WTC11 (cell line): ENCODE results near the gene PKP2. TPM values are rescaled to one million over a fixed set of nuclear protein-coding genes. Genes with fewer than 3 reads are reported as not detected.

ENCODE experiments used
- ATAC-seq: fragments of 200-7000 bp; cut with Tn5 transposase; 2 replicates; pipeline ENCODE4 v1.10.0; 2021; ENCODE audit warnings: mild to moderate bottlenecking, moderate library complexity
- CTCF ChIA-PET: fragments of 300-600 bp; sonication (Branson Sonifier 250); formaldehyde crosslinking; loops from one replicate; lab custom pipeline; 2021; ENCODE audit warnings: antibody characterized with exemption; lab: Charles Lee
- POLR2A ChIA-PET: fragments of 350-600 bp; sonication (Branson Sonifier 250); formaldehyde crosslinking; loops from one replicate; lab custom pipeline; 2021; ENCODE audit warnings: antibody characterized with exemption; lab: Charles Lee
- DNase-seq: peaks from one replicate; pipeline ENCODE4 v3.0.0; 2021; ENCODE audit warnings: low spot score
- H3K27ac Mint-ChIP-seq: 2 replicates; pipeline ENCODE4 v1.8.0; 2021; ENCODE audit warnings: mixed read lengths
- H3K27me3 Mint-ChIP-seq: 2 replicates; pipeline ENCODE4 v1.8.0; 2021; ENCODE audit warnings: low read depth, mild to moderate bottlenecking, moderate library complexity, mixed read lengths
- H3K36me3 Mint-ChIP-seq: 2 replicates; pipeline ENCODE4 v1.8.0; 2021; ENCODE audit warnings: mixed read lengths
- H3K4me1 Mint-ChIP-seq: 2 replicates; pipeline ENCODE4 v1.8.0; 2022; ENCODE audit warnings: mixed read lengths
- H3K4me3 Mint-ChIP-seq: 2 replicates; pipeline ENCODE4 v1.8.0; 2021; ENCODE audit warnings: mild to moderate bottlenecking, moderate library complexity, mixed read lengths
- H3K9me3 Mint-ChIP-seq: 2 replicates; pipeline ENCODE4 v1.8.0; 2021; ENCODE audit warnings: mixed read lengths
- E2F5 ChIP-seq: sonication (generic); formaldehyde crosslinking; IDR thresholded peaks from 2 replicates; pipeline ENCODE4 v1.8.1; 2022; ENCODE audit warnings: mild to moderate bottlenecking, moderate library complexity, missing genetic modification reagents
- ELF4 ChIP-seq: sonication (generic); formaldehyde crosslinking; IDR thresholded peaks from 2 replicates; pipeline ENCODE4 v1.8.1; 2022; ENCODE audit warnings: low read depth, mild to moderate bottlenecking, moderate library complexity, missing genetic modification reagents
- EMX1 ChIP-seq: fragments of 250-450 bp; sonication (Bioruptor Pico); IDR thresholded peaks from 2 replicates; pipeline ENCODE4 v1.8.0; 2021; ENCODE audit warnings: mild to moderate bottlenecking
- ERG ChIP-seq: fragments of 250-450 bp; sonication (Bioruptor Pico); IDR thresholded peaks from 2 replicates; pipeline ENCODE4 v1.8.0; 2021; ENCODE audit warnings: mild to moderate bottlenecking
- FOXK1 ChIP-seq: sonication (generic); formaldehyde crosslinking; IDR thresholded peaks from 2 replicates; pipeline ENCODE4 v1.8.0; 2022; ENCODE audit warnings: mild to moderate bottlenecking, moderate library complexity, missing genetic modification reagents
- GABPB1 ChIP-seq: sonication (generic); formaldehyde crosslinking; IDR thresholded peaks from 2 replicates; pipeline ENCODE4 v1.8.1; 2023; ENCODE audit warnings: mild to moderate bottlenecking, missing genetic modification reagents
- GRHL2 ChIP-seq: fragments of 250-450 bp; sonication (Bioruptor Pico); IDR thresholded peaks from 2 replicates; pipeline ENCODE4 v1.8.0; 2022; ENCODE audit warnings: mild to moderate bottlenecking, moderate library complexity; ENCODE audit not compliant: insufficient replicate concordance, severe bottlenecking
- KAT7 ChIP-seq: sonication (generic); formaldehyde crosslinking; IDR thresholded peaks from 2 replicates; pipeline ENCODE4 v1.8.1; 2023; ENCODE audit warnings: missing genetic modification reagents, mild to moderate bottlenecking, borderline replicate concordance
- MYBL2 ChIP-seq: sonication (generic); formaldehyde crosslinking; IDR thresholded peaks from 2 replicates; pipeline ENCODE4 v1.8.1; 2023; ENCODE audit warnings: mild to moderate bottlenecking, moderate library complexity, missing genetic modification reagents
- NR1H2 ChIP-seq: sonication (generic); formaldehyde crosslinking; IDR thresholded peaks from 2 replicates; pipeline ENCODE4 v1.9.0; 2021; ENCODE audit warnings: mild to moderate bottlenecking, moderate library complexity, missing genetic modification reagents
- PRDM15 ChIP-seq: sonication (generic); formaldehyde crosslinking; IDR thresholded peaks from 2 replicates; pipeline ENCODE4 v1.8.0; 2022; ENCODE audit warnings: missing genetic modification reagents
- SMAD3 ChIP-seq: sonication (generic); formaldehyde crosslinking; IDR thresholded peaks from 2 replicates; pipeline ENCODE4 v1.8.0; 2022; ENCODE audit warnings: missing genetic modification reagents, mild to moderate bottlenecking, borderline replicate concordance
- SMAD4 ChIP-seq: sonication (generic); formaldehyde crosslinking; IDR thresholded peaks from 2 replicates; pipeline ENCODE4 v1.8.0; 2022; ENCODE audit warnings: mild to moderate bottlenecking, missing genetic modification reagents
- SP1 ChIP-seq: sonication (generic); formaldehyde crosslinking; conservative IDR thresholded peaks from 2 replicates; pipeline ENCODE4 v1.8.1; 2022; ENCODE audit warnings: missing genetic modification reagents
- TEAD4 ChIP-seq: sonication (generic); formaldehyde crosslinking; IDR thresholded peaks from 2 replicates; pipeline ENCODE4 v1.8.0; 2022; ENCODE audit warnings: mild to moderate bottlenecking, missing genetic modification reagents
- TP53 ChIP-seq: sonication (generic); formaldehyde crosslinking; IDR thresholded peaks from 2 replicates; pipeline ENCODE4 v1.8.1; 2023; ENCODE audit warnings: mild to moderate bottlenecking, missing genetic modification reagents
- USF2 ChIP-seq: sonication (generic); formaldehyde crosslinking; IDR thresholded peaks from 2 replicates; pipeline ENCODE4 v1.8.1; 2023; ENCODE audit warnings: mild to moderate bottlenecking, missing genetic modification reagents, moderate library complexity
- ZNF232 ChIP-seq: sonication (generic); formaldehyde crosslinking; IDR thresholded peaks from 2 replicates; pipeline ENCODE4 v1.8.0; 2022; ENCODE audit warnings: mild to moderate bottlenecking, missing genetic modification reagents
- ZNF263 ChIP-seq: sonication (generic); formaldehyde crosslinking; IDR thresholded peaks from 2 replicates; pipeline ENCODE4 v1.8.1; 2022; ENCODE audit warnings: low read depth, mild to moderate bottlenecking, moderate library complexity, missing genetic modification reagents
- ZNF281 ChIP-seq: sonication (generic); formaldehyde crosslinking; IDR thresholded peaks from 2 replicates; pipeline ENCODE4 v1.8.0; 2023; ENCODE audit warnings: mild to moderate bottlenecking, missing genetic modification reagents
- ZNF317 ChIP-seq: sonication (generic); formaldehyde crosslinking; IDR thresholded peaks from 2 replicates; pipeline ENCODE4 v1.8.1; 2023; ENCODE audit warnings: low read depth, mild to moderate bottlenecking, moderate library complexity, missing genetic modification reagents, borderline replicate concordance
- total RNA-seq: library from RNA; stranded (reverse); gene quantifications from 3 replicates; pipeline ENCODE4 v1.2.3, GENCODE V29; 2021
- TF ChIP-seq, protein P1 (sequence below): sonication (generic); formaldehyde crosslinking; conservative IDR thresholded peaks from 2 replicates; pipeline ENCODE4 v1.8.1; 2022; ENCODE audit warnings: mild to moderate bottlenecking, missing genetic modification reagents
- TF ChIP-seq, protein P2 (sequence below): sonication (generic); formaldehyde crosslinking; IDR thresholded peaks from 2 replicates; pipeline ENCODE4 v1.8.0; 2022; ENCODE audit warnings: mild to moderate bottlenecking, missing genetic modification reagents
- TF ChIP-seq, protein P3 (sequence below): fragments of 250-450 bp; sonication (Bioruptor Pico); IDR thresholded peaks from 2 replicates; pipeline ENCODE4 v1.9.0; 2021; ENCODE audit warnings: moderate library complexity, mild to moderate bottlenecking, inconsistent platforms, borderline replicate concordance

The PKP2 gene
- total RNA-seq, 1 experiment from 2014 or later = 22.0 TPM

- Mint-ChIP-seq H3K4me1 (peaks cover 20% of the 10 kb centered on the region), H3K27me3 (no peaks in the 10 kb centered on the region; the same call in 1 of the 2 replicates), H3K4me3 (peak within 1 kb of the TSS; percentile 89), H3K36me3 (peaks cover 27% of the 10 kb centered on the region), H3K9me3 (no peaks in the 10 kb centered on the region), H3K27ac (peak within 1 kb of the TSS; percentile 91)
- ChIA-PET CTCF (interaction anchor here (0.5 to 4.2 kb wide), 63 partner anchors 8 to 1266 kb away, joined by 3 to 62 read pairs (median 4); partner anchors contain the start of genes ALG10, DNM1L and PKP2), POLR2A (interaction anchor here (0.6 to 1.8 kb wide), 11 partner anchors 12 to 493 kb away, joined by 3 to 14 read pairs (median 3); partner anchors contain the start of genes DNM1L and PKP2)
- DNase-seq (peak; percentile 87), ATAC-seq (peak; percentile 90)
- no peak for TF ChIP-seq USF2
- 0 out of 2 replicates have a peak, but pooled peaks have one; percentile 29 for TF ChIP-seq KAT7 (CRISPR knock-in tag)
- no peak for TF ChIP-seq MYBL2
- TF ChIP-seq, protein P1, sequence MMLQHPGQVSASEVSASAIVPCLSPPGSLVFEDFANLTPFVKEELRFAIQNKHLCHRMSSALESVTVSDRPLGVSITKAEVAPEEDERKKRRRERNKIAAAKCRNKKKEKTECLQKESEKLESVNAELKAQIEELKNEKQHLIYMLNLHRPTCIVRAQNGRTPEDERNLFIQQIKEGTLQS (CRISPR knock-in tag) = no peak
- TF ChIP-seq TP53 (CRISPR knock-in tag) = no peak
- TF ChIP-seq TEAD4 (CRISPR knock-in tag) = no peak
- TF ChIP-seq SP1 = peak; percentile 60
- TF ChIP-seq PRDM15 (CRISPR knock-in tag) = no peak
- no peak for TF ChIP-seq ZNF317 (CRISPR knock-in tag)
- TF ChIP-seq ELF4 (CRISPR knock-in tag) = no peak
- TF ChIP-seq GRHL2 (CRISPR knock-in tag) = no peak
- no peak for TF ChIP-seq ERG
- peak; percentile 77; the same call in 1 of the 2 replicates for TF ChIP-seq E2F5 (CRISPR knock-in tag)
- TF ChIP-seq FOXK1 (CRISPR knock-in tag) = peak; percentile 57
- TF ChIP-seq, protein P2, sequence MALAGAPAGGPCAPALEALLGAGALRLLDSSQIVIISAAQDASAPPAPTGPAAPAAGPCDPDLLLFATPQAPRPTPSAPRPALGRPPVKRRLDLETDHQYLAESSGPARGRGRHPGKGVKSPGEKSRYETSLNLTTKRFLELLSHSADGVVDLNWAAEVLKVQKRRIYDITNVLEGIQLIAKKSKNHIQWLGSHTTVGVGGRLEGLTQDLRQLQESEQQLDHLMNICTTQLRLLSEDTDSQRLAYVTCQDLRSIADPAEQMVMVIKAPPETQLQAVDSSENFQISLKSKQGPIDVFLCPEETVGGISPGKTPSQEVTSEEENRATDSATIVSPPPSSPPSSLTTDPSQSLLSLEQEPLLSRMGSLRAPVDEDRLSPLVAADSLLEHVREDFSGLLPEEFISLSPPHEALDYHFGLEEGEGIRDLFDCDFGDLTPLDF (CRISPR knock-in tag) = no peak
- TF ChIP-seq, protein P3, sequence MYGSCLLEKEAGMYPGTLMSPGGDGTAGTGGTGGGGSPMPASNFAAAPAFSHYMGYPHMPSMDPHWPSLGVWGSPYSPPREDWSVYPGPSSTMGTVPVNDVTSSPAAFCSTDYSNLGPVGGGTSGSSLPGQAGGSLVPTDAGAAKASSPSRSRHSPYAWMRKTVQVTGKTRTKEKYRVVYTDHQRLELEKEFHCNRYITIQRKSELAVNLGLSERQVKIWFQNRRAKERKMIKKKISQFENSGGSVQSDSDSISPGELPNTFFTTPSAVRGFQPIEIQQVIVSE (CRISPR knock-in tag) = no peak
- TF ChIP-seq SMAD3 = peak; percentile 79; the same call in 1 of the 2 replicates
- TF ChIP-seq ZNF232 (CRISPR knock-in tag) = 0 out of 2 replicates have a peak, but pooled peaks have one; percentile 17
- TF ChIP-seq NR1H2 (CRISPR knock-in tag) = no peak
- 0 out of 2 replicates have a peak, but pooled peaks have one; percentile 19 for TF ChIP-seq GABPB1 (CRISPR knock-in tag)
- peak; percentile 73; the same call in 1 of the 2 replicates for TF ChIP-seq EMX1 (CRISPR knock-in tag)
- no peak for TF ChIP-seq SMAD4 (CRISPR knock-in tag)
- no peak for TF ChIP-seq ZNF263 (CRISPR knock-in tag)
- no peak for TF ChIP-seq ZNF281 (CRISPR knock-in tag)
Measured at GRCh38 chr12:32755654-32756475, 140.7 kb downstream of the PKP2 start, which contains the start of gene YARS2. Gene YARS2 (minus strand): TSS chr12:32755897. CDS start chr12:32755874, 23 bp downstream.
